Fibroblast of lung (primary cell): ENCODE results near the gene FPGS. TPM values are rescaled to one million over a fixed set of nuclear protein-coding genes. Genes with fewer than 3 reads are reported as not detected.
A peak's percentile ranks its signal among the peaks of the same experiment; 100 is the strongest.

Source experiments
- DNase-seq, 2 donors: peaks; one replicate each; pipeline versions ENCODE4 v3.0.0 to v3.0.0-alpha.2; 2010; ENCODE audit warnings: low read depth in 2 of 2
- H2AFZ ChIP-seq: 2 replicates; pipeline ENCODE4 v1.5.1; 2012; ENCODE audit warnings: low read length, control low read depth, inconsistent platforms
- H3K27ac ChIP-seq: 2 replicates; pipeline ENCODE4 v1.5.1; 2011; ENCODE audit warnings: low read length, control low read depth; ENCODE audit not compliant: insufficient read depth
- H3K27me3 ChIP-seq: 2 replicates; pipeline ENCODE4 v1.5.1; 2011; ENCODE audit warnings: mild to moderate bottlenecking, low read length; ENCODE audit not compliant: control insufficient read depth, insufficient read depth
- H3K36me3 ChIP-seq: 2 replicates; pipeline ENCODE4 v1.5.1; 2011; ENCODE audit warnings: low read length; ENCODE audit not compliant: control insufficient read depth, insufficient read depth
- H3K4me1 ChIP-seq: 2 replicates; pipeline ENCODE4 v1.5.1; 2011; ENCODE audit warnings: low read length; ENCODE audit not compliant: control insufficient read depth, insufficient read depth; ENCODE audit errors: extremely low read depth
- H3K4me2 ChIP-seq: 2 replicates; pipeline ENCODE4 v1.5.1; 2011; ENCODE audit warnings: low read length, control low read depth; ENCODE audit not compliant: insufficient read depth; ENCODE audit errors: extremely low read depth
- H3K4me3 ChIP-seq, 4 experiments: fragments of 200-600 bp in 1 of 4; sonication (generic) in 1 of 4; replicated peaks in 1 of 4; 2 replicates each; pipeline ENCODE4 v1.5.1; 2011 to 2016; ENCODE audit warnings: low read length in 4 of 4, low read depth in 3 of 4, mild to moderate bottlenecking in 3 of 4, control low read depth in 2 of 4, inconsistent platforms in 1 of 4, mixed read lengths in 1 of 4; ENCODE audit not compliant: insufficient read depth in 1 of 4; ENCODE audit errors: control extremely low read depth in 1 of 4
- H3K79me2 ChIP-seq: 2 replicates; pipeline ENCODE4 v1.5.1; 2012; ENCODE audit warnings: mild to moderate bottlenecking, low read length, inconsistent platforms; ENCODE audit not compliant: control insufficient read depth, insufficient read depth
- H3K9ac ChIP-seq: 2 replicates; pipeline ENCODE4 v1.5.1; 2011; ENCODE audit warnings: mild to moderate bottlenecking, low read length, control low read depth; ENCODE audit not compliant: insufficient read depth
- H3K9me3 ChIP-seq: 2 replicates; pipeline ENCODE4 v1.5.1; 2012; ENCODE audit warnings: low read depth, low read length; ENCODE audit not compliant: control insufficient read depth, insufficient read depth
- H4K20me1 ChIP-seq: 2 replicates; pipeline ENCODE4 v1.5.1; 2011; ENCODE audit warnings: low read length; ENCODE audit not compliant: control insufficient read depth, insufficient read depth; ENCODE audit errors: extremely low read depth
- CTCF ChIP-seq, 2 donors: IDR thresholded peaks in 1 of 2; conservative IDR thresholded peaks in 1 of 2; 1 replicate in 1 of 2; 2 replicates in 1 of 2; pipeline ENCODE4 v1.5.1; 2011 to 2012; ENCODE audit warnings: low read length in 2 of 2, control low read depth in 1 of 2, inconsistent platforms in 1 of 2, low read depth in 1 of 2, mild to moderate bottlenecking in 1 of 2
- EZH2 ChIP-seq: IDR thresholded peaks from 2 replicates; pipeline ENCODE4 v1.5.1; 2012; ENCODE audit warnings: low read length, control low read depth, mild to moderate bottlenecking; ENCODE audit errors: missing control alignments
- polyA plus RNA-seq, 2 donors: library from polyadenylated mRNA; depleted of rRNA in 1 of 2; stranded (reverse) in 1 of 2; unstranded in 1 of 2; fragments of >200 nt; gene quantifications; 2 replicates each; pipeline ENCODE4 v1.2.1, GENCODE V29; 2011 to 2012; ENCODE audit warnings: missing spikeins in 1 of 2
- total RNA-seq: library from RNA; depleted of rRNA; stranded (reverse); fragments of >200 nt; gene quantifications from 2 replicates; pipeline ENCODE4 v1.2.1, GENCODE V29; 2014

Gene FPGS
- total and polyA plus RNA-seq, 2 donors (not counting 1 experiment from before 2014, with no cell fraction given): 42.4 to 77.0 TPM

- H3K4me3 ChIP-seq: no peak overlapping the region
- H3K36me3 ChIP-seq: no peaks in the 10 kb centered on the region
- TF ChIP-seq CTCF (conservative IDR thresholded peaks at IDR 0.05 in 1 of 2, IDR thresholded peaks at IDR 0.05 in 1 of 2; ENCODE audit: low read depth in 1 of 2, low read length in 2 of 2) (no peak), EZH2 (no peak)
- no peaks in the 10 kb centered on the region for H4K20me1 ChIP-seq
- no peak overlapping the region for H2AFZ ChIP-seq
- H3K9me3 ChIP-seq: no peaks in the 10 kb centered on the region
- no peaks in the 10 kb centered on the region for H3K4me1 ChIP-seq
- no peak overlapping the region for H3K9ac ChIP-seq
- no peak overlapping the region for H3K27ac ChIP-seq
- peaks cover 7% of the 10 kb centered on the region for H3K27me3 ChIP-seq
- no peak for DNase-seq
- no peak overlapping the region for H3K4me2 ChIP-seq
- no peaks in the 10 kb centered on the region for H3K79me2 ChIP-seq
These were observed 25.8 kb upstream of the FPGS start for GRCh38 chr9:127776924-127777289.

- Histone ChIP-seq H3K4me3 (no peak overlapping the region), H3K36me3 (no peaks in the 10 kb centered on the region), H3K27me3 (peaks cover 6% of the 10 kb centered on the region), H2AFZ (no peak overlapping the region), H3K9me3 (no peaks in the 10 kb centered on the region), H3K27ac (no peak overlapping the region), H3K4me2 (no peak overlapping the region), H4K20me1 (no peaks in the 10 kb centered on the region), H3K4me1 (no peaks in the 10 kb centered on the region), H3K79me2 (no peaks in the 10 kb centered on the region), H3K9ac (no peak overlapping the region)
- DNase-seq: no peak
- TF ChIP-seq EZH2: no peak
- no peak for TF ChIP-seq CTCF (conservative IDR thresholded peaks at IDR 0.05 in 1 of 2, IDR thresholded peaks at IDR 0.05 in 1 of 2; ENCODE audit: low read depth in 1 of 2, low read length in 2 of 2)
These were observed 25.2 kb upstream of the FPGS start for GRCh38 chr9:127777368-127777980.

- H3K27me3 ChIP-seq: peaks cover 5% of the 10 kb centered on the region
- no peaks in the 10 kb centered on the region for H3K4me1 ChIP-seq
- H4K20me1 ChIP-seq: no peaks in the 10 kb centered on the region
- no peaks in the 10 kb centered on the region for H3K36me3 ChIP-seq
- H2AFZ ChIP-seq: no peak within 1 kb of the TSS
- H3K79me2 ChIP-seq: no peaks in the 10 kb centered on the region
- H3K9ac ChIP-seq: no peak within 1 kb of the TSS
- H3K27ac ChIP-seq: no peak within 1 kb of the TSS
- TF ChIP-seq CTCF (conservative IDR thresholded peaks at IDR 0.05 in 1 of 2, IDR thresholded peaks at IDR 0.05 in 1 of 2; ENCODE audit: low read depth in 1 of 2, low read length in 2 of 2) (no peak), EZH2 (no peak)
- no peak within 1 kb of the TSS for H3K4me2 ChIP-seq
- peak in 1 of 2 donors; percentile 30 for DNase-seq
- H3K9me3 ChIP-seq: no peaks in the 10 kb centered on the region
- no peak within 1 kb of the TSS for H3K4me3 ChIP-seq
These were observed 24.2 kb upstream of the FPGS start, which contains the start of gene SH2D3C for GRCh38 chr9:127778280-127779135. SH2D3C (minus strand) TSS chr9:127778666; CDS start chr9:127778627, 39 bp downstream.
